ENCODE data around the gene LYRM2.

DNA sequence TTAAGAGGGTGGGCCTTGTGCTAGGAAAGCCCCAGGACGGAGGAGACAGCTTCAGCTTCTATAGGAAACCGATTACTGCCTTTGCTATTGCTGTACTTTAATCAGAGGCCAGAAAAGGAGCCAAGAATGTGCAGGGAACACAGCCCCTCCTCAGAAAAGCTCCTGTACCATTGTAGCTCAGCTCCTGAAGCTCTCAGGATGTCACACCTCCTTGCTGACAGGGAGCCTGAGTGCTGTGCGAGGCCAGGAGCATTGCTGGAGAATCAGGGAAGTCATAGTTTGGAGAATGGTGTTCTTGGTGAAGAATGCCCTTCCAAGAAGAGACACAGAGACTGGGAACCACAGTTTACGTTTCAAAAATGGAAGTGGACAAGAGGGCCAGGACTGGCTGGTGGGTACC is 46.8 kb downstream of the LYRM2 start:
- TF ChIP-seq CTCF (IDR thresholded peaks at IDR 0.05 in 2 of 3, conservative IDR thresholded peaks at IDR 0.05 in 1 of 3; ENCODE audit: insufficient read depth in 2 of 3, low read depth in 1 of 3, low read length in 3 of 3): no peak
- TF ChIP-seq ZNF77 (CRISPR knock-in tag; IDR thresholded peaks at IDR 0.05): no peak
- no peak for TF ChIP-seq MAX (CRISPR knock-in tag; IDR thresholded peaks at IDR 0.05)
- TF ChIP-seq CBFA2T2 (conservative IDR thresholded peaks at IDR 0.05): no peak
- TF ChIP-seq ZNF3 (CRISPR knock-in tag; IDR thresholded peaks at IDR 0.05): no peak
- no peak for TF ChIP-seq EZH2 (IDR thresholded peaks at IDR 0.05; ENCODE audit: borderline replicate concordance, low read depth, low read length)
- no peak for TF ChIP-seq KAT8 (IDR thresholded peaks at IDR 0.05; ENCODE audit: low read depth)
- no peak for TF ChIP-seq POLR2A (conservative IDR thresholded peaks at IDR 0.05)
- no peak for TF ChIP-seq XRCC4 (IDR thresholded peaks at IDR 0.05; ENCODE audit: extremely low read depth, insufficient read depth, insufficient read length)

Data from K562 (cell line).